GM12878 (cell line): Measurements from ENCODE around the gene PLOD3. TPM values are rescaled to one million over a fixed set of nuclear protein-coding genes. Genes with fewer than 3 reads are reported as not detected.

ENCODE experiments used
- ATAC-seq: fragments of 200-7000 bp; cut with Tn5 transposase; 3 replicates; pipeline ENCODE4 v1.9.1; 2020; ENCODE audit warnings: mild to moderate bottlenecking, moderate library complexity
- BruUV-seq: library from RNA; stranded (reverse); fragments of 400-500 nt; replicated peaks from 2 replicates; lab custom pipeline; 2021; lab: Mats Ljungman, UMichigan
- CTCF ChIA-PET: fragments of 300-600 bp; sonication (Branson Sonifier 250); formaldehyde crosslinking; extraction: SDS; loops from one replicate; lab custom pipeline; 2021; ENCODE audit warnings: inconsistent platforms; lab: Yijun Ruan, JAX
- POLR2A ChIA-PET: fragments of 350-600 bp; formaldehyde crosslinking; extraction: SDS; loops from one replicate; lab custom pipeline; 2021; ENCODE audit warnings: inconsistent platforms; lab: Charles Lee
- RAD21 ChIA-PET: fragments of 300-600 bp; sonication (Branson Sonifier 250); formaldehyde crosslinking; loops from one replicate; lab custom pipeline; 2023; ENCODE audit warnings: antibody characterized with exemption; ENCODE audit not compliant: unreplicated experiment; lab: Charles Lee
- SMC1A ChIA-PET: fragments of 300-600 bp; sonication (Branson Sonifier 250); formaldehyde crosslinking; loops from one replicate; lab custom pipeline; 2023; ENCODE audit not compliant: unreplicated experiment, uncharacterized antibody; lab: Charles Lee
- DNase-seq: peaks from one replicate; pipeline ENCODE4 v3.0.0-alpha.2; 2011; ENCODE audit warnings: low read depth, low spot score
- FAIRE-seq: peaks from 3 replicates; lab custom pipeline; 2011; peaks lifted over from hg19 to GRCh38; lab: Jason Lieb, UNC
- H2AFZ ChIP-seq: 2 replicates; pipeline ENCODE4 v1.6.0; 2011; ENCODE audit warnings: low read depth, low read length, control low read depth; ENCODE audit not compliant: control insufficient read depth
- H3K27ac ChIP-seq: 2 replicates; pipeline ENCODE4 v1.5.1; 2011; ENCODE audit warnings: control low read depth; ENCODE audit not compliant: control insufficient read depth, insufficient read depth
- H3K27me3 ChIP-seq, 2 experiments: replicated peaks in 1 of 2; 2 replicates each; pipeline versions ENCODE4 v1.6.0 to v1.6.1; 2011; ENCODE audit warnings: low read length in 1 of 2; ENCODE audit not compliant: control insufficient read depth in 2 of 2, insufficient read depth in 2 of 2
- H3K36me3 ChIP-seq, 2 experiments: 2 replicates each; pipeline ENCODE4 v1.5.1; 2011; ENCODE audit warnings: low read length in 1 of 2; ENCODE audit not compliant: control insufficient read depth in 2 of 2, insufficient read depth in 2 of 2
- H3K4me1 ChIP-seq: 2 replicates; pipeline ENCODE4 v1.6.1; 2011; ENCODE audit warnings: mild to moderate bottlenecking, low read length, moderate library complexity, mixed read lengths; ENCODE audit not compliant: control insufficient read depth, insufficient read depth
- H3K4me2 ChIP-seq: 2 replicates; pipeline ENCODE4 v1.6.0; 2011; ENCODE audit warnings: control low read depth; ENCODE audit not compliant: control insufficient read depth, insufficient read depth
- H3K4me3 ChIP-seq: fragments of 200-600 bp; sonication (generic); 2 replicates; pipeline ENCODE4 v1.5.1; 2016
- H3K79me2 ChIP-seq: 2 replicates; pipeline ENCODE4 v1.6.0; 2011; ENCODE audit warnings: low read length; ENCODE audit not compliant: control insufficient read depth, insufficient read depth
- H3K9ac ChIP-seq: 2 replicates; pipeline ENCODE4 v1.8.0; 2011; ENCODE audit warnings: low read length, control low read depth, mixed read lengths; ENCODE audit not compliant: control insufficient read depth, insufficient read depth
- H3K9me3 ChIP-seq: replicated peaks from 3 replicates; pipeline ENCODE4 v1.5.1; 2011; ENCODE audit warnings: mild to moderate bottlenecking, low read length; ENCODE audit not compliant: control insufficient read depth, insufficient read depth
- H4K20me1 ChIP-seq: 2 replicates; pipeline ENCODE4 v1.6.0; 2011; ENCODE audit not compliant: control insufficient read depth, insufficient read depth
- ATF7 ChIP-seq: fragments of 450-650 bp; IDR thresholded peaks from 2 replicates; pipeline ENCODE4 v1.6.1; 2016; ENCODE audit warnings: low read depth, mild to moderate bottlenecking
- KDM1A ChIP-seq: fragments of 200-600 bp; sonication (generic); IDR thresholded peaks from 2 replicates; pipeline ENCODE4 v1.6.1; 2016; ENCODE audit warnings: borderline replicate concordance
- POLR2A ChIP-seq: IDR thresholded peaks from 2 replicates; pipeline ENCODE4 v1.6.1; 2011; ENCODE audit warnings: low read depth, mild to moderate bottlenecking, low read length
- SPI1 ChIP-seq: IDR thresholded peaks from 2 replicates; pipeline ENCODE4 v1.6.1; 2011; ENCODE audit warnings: low read depth, mild to moderate bottlenecking, low read length, moderate library complexity, borderline replicate concordance; ENCODE audit not compliant: insufficient read depth
- YBX1 ChIP-seq: fragments of 450-650 bp; IDR thresholded peaks from 2 replicates; pipeline ENCODE4 v1.6.1; 2016; ENCODE audit warnings: antibody characterized with exemption
- WGBS: methylation state at CpG from one replicate; pipeline ENCODE4 v1.1.6; 2016; ENCODE audit warnings: low lambda C conversion rate; ENCODE audit not compliant: insufficient replicate concordance, insufficient coverage; ENCODE audit errors: missing lambda C conversion rate; 5-methylcytosine and 5-hydroxymethylcytosine counted together
- in situ Hi-C: fragments of 300-500 bp; cut with MboI; formaldehyde crosslinking; loops from 9 replicates; pipeline ENCODE4 v1.14.3; 2018; ENCODE audit warnings: mixed read lengths
- intact Hi-C: fragments of 100-400 bp; cut with micrococcal nuclease; formaldehyde crosslinking; loops from one replicate; pipeline ENCODE4 v1.14.2; 2022; ENCODE audit not compliant: unreplicated experiment
- polyA plus RNA-seq, 11 experiments: library from polyadenylated mRNA; depleted of rRNA in 4 of 11; unstranded in 6 of 11; stranded (reverse) in 5 of 11; fragments of >200 nt; fragmentation: Nextera tagmentation in 4 of 11; fragmentation: Illumina TruSeq in 1 of 11; extraction: Ambion mirVana in 4 of 11; extraction: Trizol in 1 of 11; gene quantifications; 1 replicate in 1 of 11; 2 replicates in 10 of 11; pipeline versions ENCODE4 v1.2.1 to v1.2.3, GENCODE V29; 2011 to 2016; ENCODE audit warnings: inconsistent platforms in 2 of 11, missing spikeins in 2 of 11, low read depth in 1 of 11
- total RNA-seq, 4 experiments: library from RNA; depleted of rRNA in 3 of 4; stranded (reverse); fragments of >200 nt in 3 of 4; fragmentation: Illumina TruSeq in 1 of 4; extraction: Trizol in 1 of 4; gene quantifications; 2 replicates each; pipeline versions ENCODE4 v1.2.1 to v1.2.3, GENCODE V29; 2013 to 2021
- TF ChIP-seq, protein P1 (sequence below): IDR thresholded peaks from 2 replicates; pipeline ENCODE4 v1.6.1; 2011; ENCODE audit warnings: borderline replicate concordance, low read depth, mild to moderate bottlenecking, moderate library complexity, mixed read lengths, low read length; ENCODE audit not compliant: insufficient read depth; ENCODE audit errors: extremely low read length
- TF ChIP-seq, protein P2 (sequence below): fragments of 450-650 bp; IDR thresholded peaks from 2 replicates; pipeline ENCODE4 v1.6.1; 2017; ENCODE audit warnings: low read depth, mild to moderate bottlenecking, moderate library complexity
- TF ChIP-seq, protein P3 (sequence below): fragments of 150-350 bp; IDR thresholded peaks from 2 replicates; pipeline ENCODE4 v1.6.1; 2016; ENCODE audit warnings: low read depth, low read length
- TF ChIP-seq, protein P4 (sequence below): fragments of 450-650 bp; IDR thresholded peaks from 2 replicates; pipeline ENCODE4 v1.6.1; 2017; ENCODE audit warnings: borderline replicate concordance

Gene PLOD3
- total and polyA plus RNA-seq, 10 of the 15 experiments (the other 5 are each of a cell fraction or from before 2014, with no cell fraction given) = 0.53 to 27.8 (median 15.1) TPM

DNA sequence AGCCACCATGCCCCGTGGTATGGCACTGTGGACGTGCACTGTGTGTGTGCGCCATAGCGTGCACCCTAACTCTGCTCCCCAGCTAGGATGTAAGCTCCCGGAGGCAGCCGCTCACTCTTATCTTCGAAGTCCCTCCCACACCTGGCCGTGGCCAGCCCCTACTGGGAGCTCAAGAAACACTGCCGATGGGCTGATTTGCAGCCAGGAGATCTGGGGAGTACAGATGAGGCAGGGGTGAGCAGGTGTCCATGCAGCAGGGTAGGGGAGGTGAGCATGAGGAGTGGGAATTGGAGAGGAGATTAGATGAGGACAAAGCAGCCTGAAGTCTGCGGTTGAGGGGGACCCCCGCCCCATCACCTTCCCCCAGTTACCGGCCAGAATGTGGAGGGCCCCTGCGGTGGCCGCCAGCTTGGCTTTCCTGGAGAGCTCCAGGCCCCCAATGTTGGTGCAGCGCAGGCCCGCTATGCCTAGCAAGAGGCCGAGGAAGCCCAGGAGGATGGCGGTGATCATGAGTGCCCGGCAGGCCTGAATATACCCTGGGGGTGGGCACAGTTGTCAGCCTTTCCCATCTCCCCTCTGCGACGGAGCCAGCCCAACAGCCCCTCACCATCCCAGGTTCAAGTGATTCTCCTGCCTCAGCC is 16.6 kb upstream of the PLOD3 start:
- in situ Hi-C loops = no loop called here
- Histone ChIP-seq H3K4me2 (no peak overlapping the region), H2AFZ (no peak overlapping the region), H4K20me1 (no peaks in the 10 kb centered on the region), H3K27ac (no peak overlapping the region), H3K9me3 (no peaks in the 10 kb centered on the region), H3K4me3 (no peak overlapping the region), H3K4me1 (no peaks in the 10 kb centered on the region), H3K79me2 (no peaks in the 10 kb centered on the region), H3K9ac (no peak overlapping the region), H3K36me3 (peaks cover 0 to 9% of the 10 kb centered on the region in 2 experiments; a peak in 3 of 4 replicates)
- BruUV-seq = no TSS peak
- ATAC-seq (no peak), DNase-seq (no peak), FAIRE-seq (no peak)
- POLR2A ChIA-PET = no interaction called here
- CTCF ChIA-PET = interaction anchor here (1.0 to 2.5 kb wide), 3 partner anchors 11 to 49 kb away, joined by 3 to 16 read pairs (median 5); partner anchors contain the start of gene FIS1
- 92% methylated on average over 21 of the region's 21 CpGs for WGBS
- intact Hi-C loops = no loop called here
- SMC1A ChIA-PET = interaction anchor here (1.6 kb wide), 1 partner anchor 49 kb away, joined by 3 read pairs; no protein-coding TSS in a partner anchor
- TF ChIP-seq YBX1 = no peak
- TF ChIP-seq POLR2A = no peak
- TF ChIP-seq, protein P1, sequence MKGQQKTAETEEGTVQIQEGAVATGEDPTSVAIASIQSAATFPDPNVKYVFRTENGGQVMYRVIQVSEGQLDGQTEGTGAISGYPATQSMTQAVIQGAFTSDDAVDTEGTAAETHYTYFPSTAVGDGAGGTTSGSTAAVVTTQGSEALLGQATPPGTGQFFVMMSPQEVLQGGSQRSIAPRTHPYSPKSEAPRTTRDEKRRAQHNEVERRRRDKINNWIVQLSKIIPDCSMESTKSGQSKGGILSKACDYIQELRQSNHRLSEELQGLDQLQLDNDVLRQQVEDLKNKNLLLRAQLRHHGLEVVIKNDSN = no peak
- TF ChIP-seq, protein P2, sequence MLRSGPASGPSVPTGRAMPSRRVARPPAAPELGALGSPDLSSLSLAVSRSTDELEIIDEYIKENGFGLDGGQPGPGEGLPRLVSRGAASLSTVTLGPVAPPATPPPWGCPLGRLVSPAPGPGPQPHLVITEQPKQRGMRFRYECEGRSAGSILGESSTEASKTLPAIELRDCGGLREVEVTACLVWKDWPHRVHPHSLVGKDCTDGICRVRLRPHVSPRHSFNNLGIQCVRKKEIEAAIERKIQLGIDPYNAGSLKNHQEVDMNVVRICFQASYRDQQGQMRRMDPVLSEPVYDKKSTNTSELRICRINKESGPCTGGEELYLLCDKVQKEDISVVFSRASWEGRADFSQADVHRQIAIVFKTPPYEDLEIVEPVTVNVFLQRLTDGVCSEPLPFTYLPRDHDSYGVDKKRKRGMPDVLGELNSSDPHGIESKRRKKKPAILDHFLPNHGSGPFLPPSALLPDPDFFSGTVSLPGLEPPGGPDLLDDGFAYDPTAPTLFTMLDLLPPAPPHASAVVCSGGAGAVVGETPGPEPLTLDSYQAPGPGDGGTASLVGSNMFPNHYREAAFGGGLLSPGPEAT = no peak
- TF ChIP-seq SPI1 = no peak
- TF ChIP-seq, protein P3, sequence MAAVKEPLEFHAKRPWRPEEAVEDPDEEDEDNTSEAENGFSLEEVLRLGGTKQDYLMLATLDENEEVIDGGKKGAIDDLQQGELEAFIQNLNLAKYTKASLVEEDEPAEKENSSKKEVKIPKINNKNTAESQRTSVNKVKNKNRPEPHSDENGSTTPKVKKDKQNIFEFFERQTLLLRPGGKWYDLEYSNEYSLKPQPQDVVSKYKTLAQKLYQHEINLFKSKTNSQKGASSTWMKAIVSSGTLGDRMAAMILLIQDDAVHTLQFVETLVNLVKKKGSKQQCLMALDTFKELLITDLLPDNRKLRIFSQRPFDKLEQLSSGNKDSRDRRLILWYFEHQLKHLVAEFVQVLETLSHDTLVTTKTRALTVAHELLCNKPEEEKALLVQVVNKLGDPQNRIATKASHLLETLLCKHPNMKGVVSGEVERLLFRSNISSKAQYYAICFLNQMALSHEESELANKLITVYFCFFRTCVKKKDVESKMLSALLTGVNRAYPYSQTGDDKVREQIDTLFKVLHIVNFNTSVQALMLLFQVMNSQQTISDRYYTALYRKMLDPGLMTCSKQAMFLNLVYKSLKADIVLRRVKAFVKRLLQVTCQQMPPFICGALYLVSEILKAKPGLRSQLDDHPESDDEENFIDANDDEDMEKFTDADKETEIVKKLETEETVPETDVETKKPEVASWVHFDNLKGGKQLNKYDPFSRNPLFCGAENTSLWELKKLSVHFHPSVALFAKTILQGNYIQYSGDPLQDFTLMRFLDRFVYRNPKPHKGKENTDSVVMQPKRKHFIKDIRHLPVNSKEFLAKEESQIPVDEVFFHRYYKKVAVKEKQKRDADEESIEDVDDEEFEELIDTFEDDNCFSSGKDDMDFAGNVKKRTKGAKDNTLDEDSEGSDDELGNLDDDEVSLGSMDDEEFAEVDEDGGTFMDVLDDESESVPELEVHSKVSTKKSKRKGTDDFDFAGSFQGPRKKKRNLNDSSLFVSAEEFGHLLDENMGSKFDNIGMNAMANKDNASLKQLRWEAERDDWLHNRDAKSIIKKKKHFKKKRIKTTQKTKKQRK = no peak
- TF ChIP-seq, protein P4, sequence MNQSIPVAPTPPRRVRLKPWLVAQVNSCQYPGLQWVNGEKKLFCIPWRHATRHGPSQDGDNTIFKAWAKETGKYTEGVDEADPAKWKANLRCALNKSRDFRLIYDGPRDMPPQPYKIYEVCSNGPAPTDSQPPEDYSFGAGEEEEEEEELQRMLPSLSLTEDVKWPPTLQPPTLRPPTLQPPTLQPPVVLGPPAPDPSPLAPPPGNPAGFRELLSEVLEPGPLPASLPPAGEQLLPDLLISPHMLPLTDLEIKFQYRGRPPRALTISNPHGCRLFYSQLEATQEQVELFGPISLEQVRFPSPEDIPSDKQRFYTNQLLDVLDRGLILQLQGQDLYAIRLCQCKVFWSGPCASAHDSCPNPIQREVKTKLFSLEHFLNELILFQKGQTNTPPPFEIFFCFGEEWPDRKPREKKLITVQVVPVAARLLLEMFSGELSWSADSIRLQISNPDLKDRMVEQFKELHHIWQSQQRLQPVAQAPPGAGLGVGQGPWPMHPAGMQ = no peak
- TF ChIP-seq ATF7 = no peak
- TF ChIP-seq KDM1A = no peak
- TF ChIP-seq, all 136 proteins: peak for 0
- RAD21 ChIA-PET = no interaction called here
- H3K27me3 ChIP-seq = no peaks in the 10 kb centered on the region
